ENCODE measurements around the gene LCE1F.

LCE1F gene, protein sequence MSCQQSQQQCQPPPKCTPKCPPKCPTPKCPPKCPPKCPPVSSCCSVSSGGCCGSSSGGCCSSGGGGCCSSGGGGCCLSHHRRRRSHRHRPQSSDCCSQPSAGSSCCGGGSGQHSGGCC

GRCh38 chr1:152774875-152775274 is at the start of gene LCE1F:
TSS of gene LCE1F (plus strand) at chr1:152775140. CDS start at chr1:152776372, 1,232 bp downstream.
- DNase-seq, result no peak

DNA sequence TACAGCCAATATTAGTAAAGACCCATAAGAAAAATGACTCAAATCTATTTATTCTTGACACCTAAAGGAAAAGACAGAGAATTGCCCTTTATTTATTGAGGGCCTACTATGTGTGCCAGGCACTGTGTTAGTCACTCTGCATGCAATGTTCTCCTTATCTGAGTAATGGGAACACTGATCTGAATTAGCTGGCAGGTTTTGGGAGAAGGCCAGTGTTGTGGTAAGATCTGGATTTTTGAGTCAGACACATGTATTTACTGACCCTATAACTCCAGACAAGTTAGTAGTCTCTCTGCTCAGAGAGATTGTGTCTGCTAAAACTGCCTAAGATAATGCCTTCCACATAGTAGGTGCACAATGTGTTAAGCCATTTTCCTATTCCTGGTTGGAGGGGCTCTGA is 49.7 kb upstream of the LCE1F start:
- DNase-seq, result no peak

GRCh38 chr1:152728986-152729385 is 46.0 kb upstream of the LCE1F start:
- DNase-seq, result no peak

GRCh38 chr1:152735648-152736047 is 39.3 kb upstream of the LCE1F start:
- DNase-seq, result no peak

DNA sequence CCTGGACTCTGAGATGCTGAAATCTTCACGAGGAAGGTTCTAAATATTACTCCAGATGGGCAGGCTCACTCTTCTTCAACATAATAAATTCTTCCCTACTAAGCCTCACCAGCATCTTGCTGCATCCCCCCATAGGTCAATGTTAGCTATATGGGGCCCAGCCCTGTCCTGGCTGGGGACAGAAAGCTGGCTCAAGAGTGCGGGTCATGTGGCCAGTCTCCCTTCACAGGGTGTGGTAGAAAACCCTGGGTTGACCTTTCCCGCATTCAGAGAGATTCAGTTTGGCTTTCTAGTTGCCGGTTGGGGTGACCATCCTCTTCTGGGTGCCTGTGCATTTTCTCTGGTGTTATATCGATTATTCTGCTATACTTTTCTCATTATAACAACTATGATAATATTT is 36.9 kb upstream of the LCE1F start:
- DNase-seq, result no peak

- no peak for DNase-seq
Measured at GRCh38 chr1:152739841-152740240, 35.1 kb upstream of the LCE1F start.

GRCh38 chr1:152741656-152742055 is 33.3 kb upstream of the LCE1F start:
- no peak for DNase-seq

DNA sequence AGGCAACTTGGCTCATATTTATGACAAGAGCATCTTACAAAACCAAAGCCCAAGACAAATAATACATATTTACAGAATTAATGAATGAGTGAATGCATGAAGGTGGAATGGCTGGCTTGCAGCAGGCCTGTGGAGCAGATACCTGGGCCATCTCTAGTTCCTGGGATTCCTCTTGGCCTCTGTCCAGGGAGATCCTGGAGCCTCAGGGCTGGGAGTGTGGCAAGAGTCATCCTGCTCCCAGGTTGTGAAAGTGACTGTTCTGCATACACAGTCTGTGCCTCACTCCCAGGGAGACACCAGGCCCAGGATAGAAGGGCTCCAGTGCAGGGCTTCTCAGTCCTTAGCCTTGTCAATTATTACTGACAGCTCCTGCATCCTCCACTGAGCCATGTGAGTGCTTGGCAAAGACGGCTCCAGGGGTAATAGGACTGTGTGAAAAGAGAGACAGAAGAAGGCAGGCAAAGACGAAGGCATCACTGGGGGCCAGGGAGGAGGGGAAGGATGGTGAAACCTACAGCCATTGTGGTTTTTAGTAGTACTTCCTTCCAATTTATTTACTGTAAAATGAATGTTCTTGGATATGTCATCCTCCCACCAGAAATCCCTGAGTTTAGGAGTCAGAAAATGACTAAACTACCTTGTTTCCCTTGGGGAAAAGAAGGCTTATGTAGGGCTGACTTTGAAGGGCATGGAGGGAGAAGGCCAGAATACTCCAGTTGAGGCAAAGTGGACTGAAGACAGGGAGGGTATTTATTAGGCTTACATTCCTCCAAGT is 31.4 kb upstream of the LCE1F start:
- DNase-seq, result no peak

GRCh38 chr1:152745289-152745704 is 29.6 kb upstream of the LCE1F start:
- no peak for DNase-seq

DNA sequence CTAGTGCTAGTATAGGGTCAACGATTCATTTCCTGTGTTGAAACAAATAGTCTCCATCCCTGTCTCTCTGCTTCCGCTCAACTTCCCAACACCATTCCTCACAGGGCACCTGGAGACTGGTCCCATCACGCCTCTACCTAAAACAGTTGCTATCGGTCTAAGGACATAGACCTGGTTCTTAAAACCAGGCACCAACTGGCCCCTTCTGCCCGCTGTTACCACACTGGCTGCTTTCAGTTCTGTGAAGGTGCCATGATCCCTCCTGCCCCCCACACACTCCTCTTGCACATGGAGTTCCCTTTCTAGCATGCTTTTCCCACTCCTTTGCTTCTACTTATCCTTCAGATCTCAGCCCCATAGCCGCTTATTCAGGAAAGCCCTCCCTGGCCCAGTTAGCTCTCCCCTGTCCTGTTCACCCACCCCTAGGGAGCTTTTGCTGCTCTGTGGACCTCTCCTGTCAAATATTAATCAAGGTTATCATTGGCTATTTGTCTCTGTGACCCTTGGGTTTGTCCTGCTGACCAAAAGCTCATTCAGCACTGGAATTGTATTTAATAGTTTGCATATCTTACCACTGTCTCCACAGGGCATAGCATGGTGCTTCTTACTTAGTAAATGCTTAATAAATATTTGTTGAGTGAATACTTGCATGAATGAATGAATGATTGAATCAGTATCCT is 29.0 kb upstream of the LCE1F start:
- DNase-seq, result no peak

- no peak for DNase-seq
Measured at GRCh38 chr1:152747831-152748230, 27.1 kb upstream of the LCE1F start.

- no peak for DNase-seq
Measured at GRCh38 chr1:152752225-152752624, 22.7 kb upstream of the LCE1F start.

DNA sequence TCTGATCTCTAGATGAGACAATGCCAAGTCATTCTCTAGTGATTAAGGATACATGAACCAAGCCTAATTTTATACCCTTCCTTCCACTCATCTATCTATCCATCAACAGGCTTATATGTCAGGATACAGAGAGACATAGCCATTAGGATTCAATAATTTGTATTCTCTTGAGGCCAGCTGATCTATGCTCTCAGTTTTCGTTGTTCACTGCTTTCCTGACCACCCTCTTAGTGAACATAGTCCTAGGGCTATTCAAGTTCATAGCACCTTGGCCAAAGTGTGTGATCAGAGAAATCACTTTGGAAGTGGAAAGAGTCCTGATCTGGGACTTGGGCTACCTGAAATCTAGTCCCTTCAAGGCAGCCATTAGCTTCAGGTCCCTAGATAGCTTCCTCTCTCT is 21.4 kb upstream of the LCE1F start:
- no peak for DNase-seq

DNA sequence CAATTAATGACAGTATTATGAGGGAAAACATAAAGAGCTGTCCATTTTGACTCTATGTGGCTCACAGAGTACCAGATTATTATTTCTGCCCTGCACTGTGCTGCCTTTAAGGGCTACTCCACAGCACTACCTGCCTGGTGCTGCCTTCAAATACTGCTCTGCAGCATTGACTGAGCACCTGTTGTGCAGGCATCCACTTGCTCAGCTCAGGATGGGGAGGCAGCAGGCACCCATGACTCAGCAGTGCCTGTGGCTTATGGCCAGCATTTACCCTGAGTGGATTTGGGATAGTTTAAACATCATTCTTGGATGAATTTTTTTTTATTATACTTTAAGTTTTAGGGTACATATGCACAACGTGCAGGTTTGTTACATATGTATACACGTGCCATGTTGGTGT is 18.1 kb upstream of the LCE1F start:
- DNase-seq, result no peak

- no peak for DNase-seq
Measured at GRCh38 chr1:152757747-152758146, 17.2 kb upstream of the LCE1F start, which contains the start of gene KPRP. TSS of gene KPRP (plus strand) at chr1:152758025. CDS start at chr1:152759589, 1,564 bp downstream.

DNA sequence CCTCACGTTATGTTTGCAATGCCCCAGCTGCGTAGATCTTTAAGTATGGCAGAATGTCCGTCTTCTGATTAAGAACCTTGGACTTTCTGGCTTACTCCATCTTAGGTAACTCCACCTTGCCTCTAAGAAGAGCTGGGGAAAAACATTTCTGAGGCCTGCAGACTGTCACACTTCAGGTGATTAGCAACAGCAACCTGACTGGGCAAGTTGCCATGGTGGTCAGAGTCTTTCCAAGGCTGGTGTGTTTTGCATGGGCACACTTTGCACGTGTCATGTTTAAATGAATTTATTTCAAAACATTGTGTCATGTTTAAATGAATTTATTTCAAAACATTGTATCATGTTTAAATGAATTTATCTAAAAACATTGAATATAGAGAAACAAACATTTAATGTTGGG is 16.3 kb upstream of the LCE1F start:
- no peak for DNase-seq

- no peak for DNase-seq
Measured at GRCh38 chr1:152759453-152760173, 15.3 kb upstream of the LCE1F start.

- no peak for DNase-seq
Measured at GRCh38 chr1:152760551-152761190, 14.3 kb upstream of the LCE1F start.

GRCh38 chr1:152761609-152762213 is 13.2 kb upstream of the LCE1F start:
- DNase-seq, result no peak

DNA sequence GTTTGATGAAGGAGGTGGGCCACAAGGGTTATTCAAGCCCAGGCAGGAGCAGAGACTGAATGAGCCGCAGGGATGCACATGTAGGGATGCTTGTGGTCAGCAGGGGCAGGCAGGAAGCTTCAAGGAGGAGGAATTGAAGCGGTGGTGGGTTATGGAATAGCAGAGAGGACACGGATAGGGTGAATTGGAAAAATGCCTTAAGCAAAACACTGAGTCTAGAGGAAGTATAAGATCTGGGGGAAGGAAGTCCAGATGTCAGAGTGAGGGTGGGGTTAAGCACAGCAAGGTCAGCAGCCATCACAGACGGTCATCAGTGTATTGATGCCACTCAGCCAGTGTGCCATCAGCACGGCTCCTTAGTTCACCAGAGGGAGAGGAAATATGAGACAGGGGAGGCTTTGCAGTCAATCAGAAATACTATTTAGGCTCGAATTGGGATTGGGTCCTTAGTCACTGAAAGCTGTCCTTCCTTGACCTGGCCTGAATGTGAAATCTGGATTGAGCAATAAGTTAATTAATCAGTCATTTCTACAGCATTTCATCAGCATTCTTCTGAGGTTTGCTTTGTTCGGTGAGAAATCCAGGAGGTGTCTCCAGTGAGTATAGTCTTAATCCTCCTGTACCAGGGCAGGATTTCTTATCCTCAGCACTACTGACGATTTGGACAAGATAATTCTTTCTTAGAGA is 6.0 kb upstream of the LCE1F start:
- no peak for DNase-seq

DNA sequence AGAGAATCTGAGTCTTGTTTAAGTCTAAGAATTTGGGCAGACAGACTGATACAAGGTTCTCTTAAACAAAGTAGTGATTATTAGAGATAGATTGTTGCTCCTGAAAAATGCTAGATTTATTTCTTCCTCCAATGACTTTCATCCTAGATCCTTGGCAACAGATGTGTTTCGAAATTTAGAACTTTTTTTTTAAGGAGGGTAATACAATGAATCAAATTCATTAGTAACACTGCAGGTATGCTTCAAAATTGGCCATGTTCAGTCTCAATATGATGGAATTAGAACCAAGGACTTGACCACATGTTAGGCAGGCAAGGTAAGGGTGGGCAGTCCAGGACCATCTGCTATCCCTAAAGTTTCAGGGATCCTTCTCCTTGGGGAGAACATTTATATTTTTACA is 4.5 kb upstream of the LCE1F start:
- no peak for DNase-seq

GRCh38 chr1:152776361-152776760 is 1.4 kb downstream of the LCE1F start:
- no peak for DNase-seq
